Lower leg skin (tissue), 3 donors: ENCODE results near the gene GABBR2.

Experiments
- CTCF ChIP-seq, 3 donors: fragments of 450-650 bp; IDR thresholded peaks; one replicate each; pipeline ENCODE4 v1.5.1; 2016; ENCODE audit warnings: antibody characterized with exemption in 3 of 3, mild to moderate bottlenecking in 3 of 3, moderate library complexity in 2 of 3
- POLR2A ChIP-seq, 2 donors: fragments of 450-650 bp; IDR thresholded peaks; one replicate each; pipeline ENCODE4 v1.6.1; 2016 to 2017; ENCODE audit warnings: antibody characterized with exemption in 2 of 2, mild to moderate bottlenecking in 1 of 2, moderate library complexity in 1 of 2

- no peak for TF ChIP-seq CTCF (IDR thresholded peaks at IDR 0.05)
- TF ChIP-seq POLR2A (IDR thresholded peaks at IDR 0.05), result no peak
Observed at GRCh38 chr9:98479449-98479848, 229.3 kb downstream of the GABBR2 start.
